Mesodermal cell (in vitro differentiated cells): ENCODE results near the gene SKIL.

ENCODE experiments used
- H3K27ac ChIP-seq: 2 replicates; pipeline ENCODE4 v1.7.0; 2013; ENCODE audit warnings: mild to moderate bottlenecking, low read depth, low read length, moderate library complexity; ENCODE audit not compliant: severe bottlenecking
- H3K36me3 ChIP-seq: 2 replicates; pipeline ENCODE4 v1.7.1; 2013; ENCODE audit warnings: mild to moderate bottlenecking, low read length, moderate library complexity; ENCODE audit not compliant: control insufficient read depth, insufficient read depth
- H3K4me1 ChIP-seq: one replicate; pipeline ENCODE4 v1.7.1; 2013; ENCODE audit warnings: mild to moderate bottlenecking, low read length; ENCODE audit not compliant: insufficient read depth, control insufficient read depth, poor library complexity, severe bottlenecking
- H3K4me3 ChIP-seq: 2 replicates; pipeline ENCODE4 v1.7.0; 2013; ENCODE audit warnings: low read length, control low read depth, mild to moderate bottlenecking; ENCODE audit not compliant: insufficient read depth, poor library complexity, severe bottlenecking; ENCODE audit errors: extremely low read depth
- H3K9me3 ChIP-seq: 2 replicates; pipeline ENCODE4 v1.7.1; 2013; ENCODE audit warnings: mild to moderate bottlenecking, low read length, moderate library complexity; ENCODE audit not compliant: control insufficient read depth
- WGBS, 2 experiments: methylation state at CpG; one replicate each; pipeline ENCODE4 v1.1.5; 2013; ENCODE audit warnings: missing lambda C conversion rate in 2 of 2; ENCODE audit not compliant: insufficient coverage in 2 of 2; 5-methylcytosine and 5-hydroxymethylcytosine counted together

Gene SKIL

DNA sequence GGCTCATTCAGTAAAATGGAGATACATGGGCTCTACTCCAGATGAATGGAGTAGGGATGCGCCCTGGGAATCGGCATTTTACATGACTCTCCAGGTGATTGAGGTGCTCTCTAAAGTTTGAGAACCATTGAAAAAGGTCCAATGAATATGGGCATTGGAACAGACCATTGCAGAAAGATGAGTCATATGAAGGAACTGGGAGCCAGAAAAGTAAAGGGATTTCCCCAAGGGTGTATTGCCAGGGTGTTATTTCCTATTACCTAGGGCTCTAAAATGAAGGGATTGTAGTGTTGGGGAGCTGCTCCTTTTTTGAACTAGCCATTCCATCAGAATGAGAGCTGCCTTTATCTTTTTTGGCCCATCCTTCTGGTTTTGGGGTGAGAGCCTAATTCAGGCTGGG lies 82.8 kb downstream of the SKIL start:
- Histone ChIP-seq H3K9me3 (no peaks in the 10 kb centered on the region), H3K27ac (no peak overlapping the region), H3K36me3 (no peaks in the 10 kb centered on the region), H3K4me1 (no peaks in the 10 kb centered on the region), H3K4me3 (no peak overlapping the region)
- WGBS, 2 experiments: 100% methylated on average over 2 of the region's 2 CpGs

DNA sequence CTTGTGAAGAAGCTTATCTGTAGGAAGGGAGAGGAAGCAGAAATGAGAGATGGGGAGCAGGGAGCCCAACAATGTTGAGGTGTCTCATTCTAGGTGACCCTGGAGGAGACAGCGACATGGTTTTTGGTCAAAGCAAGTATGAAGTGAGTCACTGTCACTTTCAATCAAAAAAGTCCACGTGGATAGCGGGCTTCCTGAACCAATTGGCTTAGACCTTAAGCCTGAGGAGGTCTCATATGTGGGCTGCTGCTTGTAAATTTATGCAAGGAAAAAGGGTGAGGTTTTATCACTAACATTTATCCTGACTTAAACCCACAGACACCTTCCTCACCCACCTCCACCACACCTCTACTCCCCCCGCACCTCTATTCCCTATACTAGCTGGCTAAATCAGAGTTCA lies 83.9 kb downstream of the SKIL start:
- H3K36me3 ChIP-seq: no peaks in the 10 kb centered on the region
- H3K4me3 ChIP-seq: no peak overlapping the region
- H3K4me1 ChIP-seq: no peaks in the 10 kb centered on the region
- H3K9me3 ChIP-seq: no peaks in the 10 kb centered on the region
- WGBS, 2 experiments: 100% methylated on average over 1 to 3 of the region's 4 CpGs
- no peak overlapping the region for H3K27ac ChIP-seq

DNA sequence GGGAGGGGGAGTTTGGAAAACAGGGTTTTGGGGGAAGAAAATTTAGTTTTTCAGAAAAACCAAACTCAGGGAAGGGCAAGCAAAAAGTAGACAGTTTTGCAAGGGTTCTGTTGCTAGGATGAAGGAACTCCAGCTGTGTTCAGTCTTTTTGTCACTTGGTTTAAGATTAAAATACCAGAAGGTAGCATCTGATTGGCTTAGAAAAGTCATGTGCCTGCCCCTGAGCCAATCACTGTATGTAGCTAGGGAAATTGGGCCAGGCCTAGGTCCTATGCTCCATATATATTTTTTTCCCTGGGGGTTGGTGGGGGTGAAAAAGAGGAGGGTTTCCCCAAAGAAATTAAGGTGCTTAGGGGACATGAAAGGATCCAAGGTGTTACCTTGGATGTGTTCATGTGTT lies 85.4 kb downstream of the SKIL start:
- no peaks in the 10 kb centered on the region for H3K36me3 ChIP-seq
- no peaks in the 10 kb centered on the region for H3K4me1 ChIP-seq
- no peak overlapping the region for H3K27ac ChIP-seq
- no peak overlapping the region for H3K4me3 ChIP-seq
- H3K9me3 ChIP-seq: no peaks in the 10 kb centered on the region

DNA sequence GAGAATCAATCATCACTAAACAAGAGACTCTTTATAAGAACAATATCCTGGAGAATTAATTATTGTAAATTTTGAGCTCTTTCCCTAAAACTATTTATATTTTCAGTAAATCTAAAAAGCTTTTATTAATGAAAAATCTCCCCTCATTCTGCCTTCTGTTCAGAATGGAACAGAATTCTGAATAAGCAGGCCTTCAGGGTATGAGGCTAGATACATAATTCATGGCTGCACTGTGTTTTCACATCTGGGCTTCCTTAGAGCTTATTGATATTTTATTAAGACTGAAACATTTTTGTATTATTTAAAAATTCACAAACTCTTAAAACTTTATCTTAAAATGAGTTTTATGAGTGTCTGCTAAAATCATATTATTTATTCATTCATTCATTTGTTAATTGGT lies 85.9 kb downstream of the SKIL start:
- H3K27ac ChIP-seq: no peak overlapping the region
- no peaks in the 10 kb centered on the region for H3K9me3 ChIP-seq
- H3K4me1 ChIP-seq: no peaks in the 10 kb centered on the region
- H3K36me3 ChIP-seq: no peaks in the 10 kb centered on the region
- H3K4me3 ChIP-seq: no peak overlapping the region
